ENCODE data around the gene EDEM2. TPM values are rescaled to one million over a fixed set of nuclear protein-coding genes. Genes with fewer than 3 reads are reported as not detected.

The EDEM2 gene
- total and polyA plus RNA-seq, 7 donors: 5.0 to 20.4 (median 8.3) TPM

- Histone ChIP-seq H3K9me3 (no peaks in the 10 kb centered on the region), H3K27me3 (ENCODE audit: insufficient read depth in 3 of 3, low read length in 2 of 3) (no peaks in the 10 kb centered on the region), H3K4me1 (no peaks in the 10 kb centered on the region), H3K27ac (no peak overlapping the region), H3K4me3 (no peak overlapping the region), H3K36me3 (ENCODE audit: insufficient read depth in 1 of 2, low read depth in 1 of 2) (peaks cover 10 to 96% of the 10 kb centered on the region in 2 donors)
- 90 to 93% (median 92%) methylated on average over 2 of the region's 2 CpGs for WGBS, 3 donors
- no peak for TF ChIP-seq CTCF (IDR thresholded peaks at IDR 0.05)
- ATAC-seq (no peak), DNase-seq (no peak)
- intact Hi-C loops (cut with DNase I): no loop called here
Observed at GRCh38 chr20:35129647-35130069, 17.5 kb downstream of the EDEM2 start.

- intact Hi-C loops (cut with DNase I): no loop called here
- no peaks in the 10 kb centered on the region for H3K27me3 ChIP-seq (ENCODE audit: insufficient read depth in 3 of 3, low read length in 2 of 3)
- peaks cover 10 to 96% of the 10 kb centered on the region in 2 donors for H3K36me3 ChIP-seq (ENCODE audit: insufficient read depth in 1 of 2, low read depth in 1 of 2)
- TF ChIP-seq CTCF (IDR thresholded peaks at IDR 0.05): no peak
- 50 to 76% (median 69%) methylated on average over 5 of the region's 5 CpGs for WGBS, 3 donors
- DNase-seq (no peak), ATAC-seq (no peak)
- H3K4me3 ChIP-seq: no peak overlapping the region
- H3K4me1 ChIP-seq: no peaks in the 10 kb centered on the region
- H3K27ac ChIP-seq: no peak overlapping the region
- H3K9me3 ChIP-seq: no peaks in the 10 kb centered on the region
Observed at GRCh38 chr20:35125753-35126152, 21.4 kb downstream of the EDEM2 start.

- WGBS, 3 donors: 71 to 94% (median 94%) methylated on average over 5 of the region's 5 CpGs
- TF ChIP-seq CTCF (IDR thresholded peaks at IDR 0.05): no peak
Observed at GRCh38 chr20:35122756-35123405, 24.3 kb downstream of the EDEM2 start.

GRCh38 chr20:35121186-35121585 is 25.9 kb downstream of the EDEM2 start:
- WGBS, 3 donors: 89 to 94% (median 93%) methylated on average over 7 of the region's 7 CpGs
- Histone ChIP-seq H3K9me3 (no peaks in the 10 kb centered on the region), H3K4me3 (no peak overlapping the region), H3K27me3 (ENCODE audit: insufficient read depth in 3 of 3, low read length in 2 of 3) (no peaks in the 10 kb centered on the region), H3K36me3 (ENCODE audit: insufficient read depth in 1 of 2, low read depth in 1 of 2) (peaks cover 6 to 92% of the 10 kb centered on the region in 2 donors), H3K4me1 (no peaks in the 10 kb centered on the region), H3K27ac (no peak overlapping the region)
- no peak for TF ChIP-seq CTCF (IDR thresholded peaks at IDR 0.05)
- ATAC-seq (no peak), DNase-seq (no peak)
- intact Hi-C loops (cut with DNase I): no loop called here

More at GRCh38 chr20:35122756-35123405, 24.3 kb downstream of the EDEM2 start:
- no peaks in the 10 kb centered on the region for H3K9me3 ChIP-seq
- peaks cover 8 to 94% of the 10 kb centered on the region in 2 donors for H3K36me3 ChIP-seq (ENCODE audit: insufficient read depth in 1 of 2, low read depth in 1 of 2)
- DNase-seq (no peak), ATAC-seq (no peak)
- H3K27ac ChIP-seq: no peak overlapping the region
- intact Hi-C loops (cut with DNase I): no loop called here
- H3K4me3 ChIP-seq: no peak overlapping the region
- no peaks in the 10 kb centered on the region for H3K27me3 ChIP-seq (ENCODE audit: insufficient read depth in 3 of 3, low read length in 2 of 3)
- no peaks in the 10 kb centered on the region for H3K4me1 ChIP-seq
